Lower leg skin (tissue), 3 donors: ENCODE results near the gene GALC.

ENCODE experiments used
- POLR2A ChIP-seq, 2 donors: fragments of 450-650 bp; IDR thresholded peaks; one replicate each; pipeline ENCODE4 v1.6.1; 2016 to 2017; ENCODE audit warnings: antibody characterized with exemption in 2 of 2, mild to moderate bottlenecking in 1 of 2, moderate library complexity in 1 of 2
- TF ChIP-seq, protein P1 (sequence below), 3 donors: fragments of 450-650 bp; IDR thresholded peaks; one replicate each; pipeline ENCODE4 v1.5.1; 2016; ENCODE audit warnings: antibody characterized with exemption in 3 of 3, mild to moderate bottlenecking in 3 of 3, moderate library complexity in 2 of 3

DNA sequence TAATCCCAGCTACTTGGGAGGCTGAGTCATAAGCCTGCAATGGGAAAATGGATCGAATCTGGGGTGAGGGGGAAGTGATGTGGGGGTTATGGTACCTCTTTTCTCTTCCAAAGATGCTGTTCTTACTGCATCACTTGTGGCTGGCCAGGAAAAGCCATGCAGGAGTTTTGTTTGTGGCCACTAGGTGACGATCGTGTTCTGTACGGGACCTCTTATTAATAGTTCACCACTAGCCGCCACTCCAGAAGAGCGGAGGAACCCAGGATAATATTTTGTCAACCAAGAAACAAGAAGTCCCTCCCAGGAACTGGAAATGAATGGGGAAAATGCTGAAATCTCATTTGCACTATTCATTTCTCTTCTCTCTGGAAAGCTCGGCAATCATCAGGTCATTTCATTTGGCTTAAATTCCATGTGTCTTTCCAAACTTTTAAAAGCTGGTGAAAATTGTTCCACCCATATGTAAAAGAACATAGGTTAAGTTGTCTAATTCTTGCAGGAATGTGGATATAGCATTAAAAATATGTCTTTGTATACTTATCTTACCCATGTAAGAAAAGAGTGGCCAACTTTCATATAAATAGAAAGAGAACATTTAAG, 20.9 kb upstream of the GALC start:
- TF ChIP-seq, protein P1, sequence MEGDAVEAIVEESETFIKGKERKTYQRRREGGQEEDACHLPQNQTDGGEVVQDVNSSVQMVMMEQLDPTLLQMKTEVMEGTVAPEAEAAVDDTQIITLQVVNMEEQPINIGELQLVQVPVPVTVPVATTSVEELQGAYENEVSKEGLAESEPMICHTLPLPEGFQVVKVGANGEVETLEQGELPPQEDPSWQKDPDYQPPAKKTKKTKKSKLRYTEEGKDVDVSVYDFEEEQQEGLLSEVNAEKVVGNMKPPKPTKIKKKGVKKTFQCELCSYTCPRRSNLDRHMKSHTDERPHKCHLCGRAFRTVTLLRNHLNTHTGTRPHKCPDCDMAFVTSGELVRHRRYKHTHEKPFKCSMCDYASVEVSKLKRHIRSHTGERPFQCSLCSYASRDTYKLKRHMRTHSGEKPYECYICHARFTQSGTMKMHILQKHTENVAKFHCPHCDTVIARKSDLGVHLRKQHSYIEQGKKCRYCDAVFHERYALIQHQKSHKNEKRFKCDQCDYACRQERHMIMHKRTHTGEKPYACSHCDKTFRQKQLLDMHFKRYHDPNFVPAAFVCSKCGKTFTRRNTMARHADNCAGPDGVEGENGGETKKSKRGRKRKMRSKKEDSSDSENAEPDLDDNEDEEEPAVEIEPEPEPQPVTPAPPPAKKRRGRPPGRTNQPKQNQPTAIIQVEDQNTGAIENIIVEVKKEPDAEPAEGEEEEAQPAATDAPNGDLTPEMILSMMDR (IDR thresholded peaks at IDR 0.05), result peak in 1 of 3 donors; percentile 85
- TF ChIP-seq POLR2A (IDR thresholded peaks at IDR 0.05), result no peak
